ENCODE measurements around the gene TAS2R16.

- TF ChIP-seq CTCF (conservative IDR thresholded peaks at IDR 0.05; ENCODE audit: low read depth, low read length) (no peak), EZH2 (IDR thresholded peaks at IDR 0.05; ENCODE audit: low read length, unreplicated experiment) (no peak)
These were observed 24.5 kb downstream of the TAS2R16 start for GRCh38 chr7:122970740-122971725.

All from PC-3 (cell line).